Endodermal cell (in vitro differentiated cells): ENCODE data around the gene C12orf56. TPM values are rescaled to one million over a fixed set of nuclear protein-coding genes. Genes with fewer than 3 reads are reported as not detected.
"Not testable (repeated sequence)": the region's sequence is repeated elsewhere in the genome, so short reads cannot be mapped to it uniquely, and the experiment has no call there.

Experiments used
- DNase-seq: peaks from one replicate; pipeline ENCODE4 v3.0.0-alpha.2; 2017
- H3K27ac ChIP-seq: 2 replicates; pipeline ENCODE4 v1.5.1; 2013; ENCODE audit warnings: mild to moderate bottlenecking, low read depth, low read length, moderate library complexity
- H3K27me3 ChIP-seq: 2 replicates; pipeline ENCODE4 v1.6.1; 2013; ENCODE audit warnings: mild to moderate bottlenecking, low read length, moderate library complexity; ENCODE audit not compliant: insufficient read depth, control insufficient read depth, poor library complexity, severe bottlenecking
- H3K36me3 ChIP-seq: 2 replicates; pipeline ENCODE4 v1.7.0; 2013; ENCODE audit warnings: mild to moderate bottlenecking, low read length, moderate library complexity; ENCODE audit not compliant: control insufficient read depth, insufficient read depth
- H3K4me1 ChIP-seq: one replicate; pipeline ENCODE4 v1.7.0; 2013; ENCODE audit warnings: low read length; ENCODE audit not compliant: control insufficient read depth, insufficient read depth
- H3K4me3 ChIP-seq: 2 replicates; pipeline ENCODE4 v1.5.1; 2013; ENCODE audit warnings: mild to moderate bottlenecking, low read length, moderate library complexity
- H3K9ac ChIP-seq: 2 replicates; pipeline ENCODE4 v1.6.1; 2013; ENCODE audit warnings: mild to moderate bottlenecking, low read length, moderate library complexity; ENCODE audit not compliant: poor library complexity, severe bottlenecking; ENCODE audit errors: extremely low read depth
- H3K9me3 ChIP-seq: 2 replicates; pipeline ENCODE4 v1.6.1; 2013; ENCODE audit warnings: mild to moderate bottlenecking, low read length, moderate library complexity; ENCODE audit not compliant: control insufficient read depth
- H3K27ac Mint-ChIP-seq: 2 replicates; pipeline ENCODE4 v1.8.0; 2020; ENCODE audit warnings: mixed read lengths
- H3K27me3 Mint-ChIP-seq: 2 replicates; pipeline ENCODE4 v1.8.0; 2021; ENCODE audit warnings: mild to moderate bottlenecking, mixed read lengths; ENCODE audit not compliant: insufficient read depth
- H3K36me3 Mint-ChIP-seq: 2 replicates; pipeline ENCODE4 v1.8.0; 2020; ENCODE audit warnings: low read depth, mixed read lengths
- H3K4me1 Mint-ChIP-seq: 2 replicates; pipeline ENCODE4 v1.8.0; 2020; ENCODE audit warnings: mixed read lengths
- H3K4me3 Mint-ChIP-seq: 2 replicates; pipeline ENCODE4 v1.8.0; 2020; ENCODE audit warnings: mild to moderate bottlenecking, moderate library complexity, mixed read lengths
- H3K9me3 Mint-ChIP-seq: 2 replicates; pipeline ENCODE4 v1.8.0; 2020; ENCODE audit warnings: mild to moderate bottlenecking, mixed read lengths
- CTCF ChIP-seq: fragments of 200-600 bp; sonication (generic); conservative IDR thresholded peaks from 2 replicates; pipeline ENCODE4 v1.5.0; 2021; ENCODE audit warnings: antibody characterized with exemption, mild to moderate bottlenecking
- whole genome bisulfite sequencing, 2 experiments: methylation state at CpG; one replicate each; pipeline versions ENCODE4 v1.1.5 to v1.1.7; 2013; ENCODE audit warnings: missing lambda C conversion rate in 2 of 2, mixed read lengths in 1 of 2; ENCODE audit not compliant: insufficient coverage in 1 of 2, insufficient read length in 1 of 2; 5-methylcytosine and 5-hydroxymethylcytosine counted together
- total RNA-seq, 2 donors: library from RNA; stranded (reverse); fragmentation: NEBNext Ultra II Directional in 1 of 2; extraction: Animal tissue kit (Norgen Biotek cat#: 25700) in 1 of 2; gene quantifications; 2 replicates in 1 of 2; 3 replicates in 1 of 2; pipeline ENCODE4 v1.2.1, GENCODE V29; 2021

Gene C12orf56
- total RNA-seq, 2 donors from 2014 or later, result 0.77 to 3.0 TPM

GRCh38 chr12:64351265-64351664, 39.3 kb downstream of the C12orf56 start:
- H3K27ac Mint-ChIP-seq, result no peak overlapping the region
- Histone ChIP-seq H3K36me3 (no peaks in the 10 kb centered on the region), H3K4me1 (no peaks in the 10 kb centered on the region), H3K27ac (no peak overlapping the region), H3K4me3 (no peak overlapping the region), H3K9ac (no peak overlapping the region), H3K9me3 (peaks cover 18% of the 10 kb centered on the region), H3K27me3 (no peaks in the 10 kb centered on the region)
- no peaks in the 10 kb centered on the region for H3K27me3 Mint-ChIP-seq
- no peak overlapping the region for H3K4me3 Mint-ChIP-seq
- no peaks in the 10 kb centered on the region for H3K4me1 Mint-ChIP-seq
- H3K36me3 Mint-ChIP-seq, result peaks cover 9% of the 10 kb centered on the region
- peaks cover 47% of the 10 kb centered on the region for H3K9me3 Mint-ChIP-seq
- TF ChIP-seq CTCF, result no peak
- WGBS, 2 experiments, result 89 to 91% methylated on average over 3 to 5 of the region's 5 CpGs
- no peak for DNase-seq

GRCh38 chr12:64347630-64348029, 42.9 kb downstream of the C12orf56 start:
- no peaks in the 10 kb centered on the region for H3K4me1 Mint-ChIP-seq
- H3K27ac ChIP-seq, result no peak overlapping the region
- H3K4me3 Mint-ChIP-seq, result no peak overlapping the region
- WGBS, 2 experiments, result 92 to 100% methylated on average over 2 of the region's 2 CpGs
- H3K36me3 ChIP-seq, result no peaks in the 10 kb centered on the region
- H3K4me3 ChIP-seq, result no peak overlapping the region
- no peak overlapping the region for H3K9ac ChIP-seq
- TF ChIP-seq CTCF, result no peak
- DNase-seq, result no peak
- peaks cover 9% of the 10 kb centered on the region for H3K36me3 Mint-ChIP-seq
- H3K27me3 ChIP-seq, result no peaks in the 10 kb centered on the region
- H3K27ac Mint-ChIP-seq, result no peak overlapping the region
- H3K9me3 ChIP-seq, result peaks cover 18% of the 10 kb centered on the region
- no peaks in the 10 kb centered on the region for H3K27me3 Mint-ChIP-seq
- no peaks in the 10 kb centered on the region for H3K4me1 ChIP-seq
- peaks cover 52% of the 10 kb centered on the region for H3K9me3 Mint-ChIP-seq

- WGBS, 2 experiments, result 88 to 94% methylated on average over 4 of the region's 4 CpGs
Observed at GRCh38 chr12:64344631-64345030, 45.9 kb downstream of the C12orf56 start.

DNA sequence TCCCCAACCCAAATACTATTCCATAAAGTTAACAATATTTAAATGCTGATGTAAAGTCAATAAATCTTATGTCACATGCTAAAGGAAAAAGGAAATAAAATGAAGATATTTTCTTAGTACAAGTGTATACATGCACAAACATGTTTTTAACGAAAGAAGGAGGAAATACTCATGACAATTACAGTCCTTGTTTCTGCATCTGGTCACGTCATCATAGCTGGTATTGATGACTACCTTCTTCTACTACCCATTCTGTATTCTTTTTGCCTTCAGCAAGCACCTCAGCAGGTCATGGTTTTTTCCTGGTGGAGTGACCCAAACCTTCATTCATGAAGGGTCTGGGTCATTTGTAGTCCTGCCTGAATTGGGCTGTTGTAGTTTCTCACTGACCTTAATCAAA, 50.0 kb downstream of the C12orf56 start:
- H3K9me3 Mint-ChIP-seq, result peaks cover 12% of the 10 kb centered on the region
- H3K36me3 ChIP-seq, H3K4me3 Mint-ChIP-seq, H3K36me3 Mint-ChIP-seq, DNase-seq, H3K4me1 ChIP-seq, H3K27me3 ChIP-seq, H3K27ac Mint-ChIP-seq, H3K4me1 Mint-ChIP-seq, H3K27me3 Mint-ChIP-seq, H3K9ac ChIP-seq, H3K4me3 ChIP-seq, H3K9me3 ChIP-seq, H3K27ac ChIP-seq: not testable (repeated sequence)
- 88 to 92% methylated on average over 1 to 2 of the region's 2 CpGs for WGBS, 2 experiments

More at GRCh38 chr12:64344631-64345030, 45.9 kb downstream of the C12orf56 start:
- H3K36me3 Mint-ChIP-seq, H3K27me3 Mint-ChIP-seq, H3K4me1 Mint-ChIP-seq, H3K36me3 ChIP-seq, H3K4me3 Mint-ChIP-seq, H3K27ac ChIP-seq, H3K4me3 ChIP-seq, H3K27ac Mint-ChIP-seq, DNase-seq, H3K27me3 ChIP-seq, H3K9ac ChIP-seq, H3K4me1 ChIP-seq, H3K9me3 ChIP-seq: not testable (repeated sequence)
- H3K9me3 Mint-ChIP-seq, result peaks cover 33% of the 10 kb centered on the region
